ENCODE data around the gene SLAMF8. TPM values are rescaled to one million over a fixed set of nuclear protein-coding genes. Genes with fewer than 3 reads are reported as not detected.

The SLAMF8 gene
- total and polyA plus RNA-seq, 2 of the 8 experiments (the other 6 are each of a cell fraction or from before 2014, with no cell fraction given): not detected

GRCh38 chr1:159829273-159829634, 2.6 kb downstream of the SLAMF8 start:
- Histone ChIP-seq H3K18ac (ENCODE audit: extremely low read depth, low read length) (no peak overlapping the region), H3K4ac (replicated peaks; ENCODE audit: insufficient read length, low read depth, low read length) (no peak overlapping the region), H2BK20ac (ENCODE audit: low read length) (0 out of 2 replicates have a peak overlapping the region, but pooled peaks have one; percentile 49), H2AFZ (ENCODE audit: low read length) (no peak overlapping the region), H3K14ac (ENCODE audit: insufficient read length) (no peak overlapping the region), H3K23me2 (ENCODE audit: low read depth, low read length) (no peaks in the 10 kb centered on the region), H4K91ac (replicated peaks; ENCODE audit: insufficient read length, low read length) (no peak overlapping the region), H3K9me3 (ENCODE audit: insufficient read depth in 2 of 2, low read depth in 1 of 2, low read length in 1 of 2) (no peaks in the 10 kb centered on the region), H3K36me3 (ENCODE audit: control insufficient read depth in 2 of 4, insufficient read depth in 4 of 4, low read length in 3 of 4) (no peaks in the 10 kb centered on the region), H3K4me3 (ENCODE audit: extremely low read depth in 1 of 4, insufficient read depth in 2 of 4, low read depth in 3 of 4, low read length in 4 of 4) (no peak overlapping the region), H3K27ac (ENCODE audit: low read depth, low read length) (no peak overlapping the region), H3K23ac (ENCODE audit: insufficient read length) (no peak overlapping the region), H2BK15ac (ENCODE audit: low read length) (no peak overlapping the region), H4K5ac (ENCODE audit: insufficient read length, low read depth, low read length) (no peak overlapping the region), H2AK5ac (ENCODE audit: low read depth, low read length) (no peak overlapping the region), H3K4me2 (ENCODE audit: insufficient read depth in 1 of 2, low read depth in 2 of 2, low read length in 2 of 2) (no peak overlapping the region), H3K4me1 (replicated peaks in 1 of 4; ENCODE audit: control insufficient read depth in 3 of 4, insufficient read depth in 4 of 4, low read length in 3 of 4) (peaks cover 0 to 4% (median 2%) of the 10 kb centered on the region in 4 experiments; a peak in 1 of 7 replicates), H4K8ac (ENCODE audit: extremely low read depth, insufficient read depth, low read length) (no peak overlapping the region), H3K79me2 (ENCODE audit: control insufficient read depth in 1 of 2, insufficient read depth in 2 of 2, low read length in 2 of 2) (no peaks in the 10 kb centered on the region), H2BK5ac (ENCODE audit: low read depth, low read length) (no peak overlapping the region), H2BK12ac (ENCODE audit: low read depth, low read length) (no peak overlapping the region), H3K27me3 (replicated peaks in 1 of 4; ENCODE audit: control insufficient read depth in 3 of 4, extremely low read depth in 1 of 4, insufficient read depth in 3 of 4, low read length in 3 of 4) (peaks cover 0 to 15% (median 3%) of the 10 kb centered on the region in 4 experiments; a peak in 6 of 7 replicates), H3K56ac (replicated peaks; ENCODE audit: insufficient read length, low read depth, low read length) (no peak overlapping the region), H3K79me1 (ENCODE audit: low read depth, low read length) (no peaks in the 10 kb centered on the region), H2BK120ac (replicated peaks; ENCODE audit: low read depth, low read length) (no peak overlapping the region), H4K20me1 (replicated peaks in 1 of 2; ENCODE audit: control insufficient read depth in 1 of 2, insufficient read depth in 2 of 2, low read length in 2 of 2) (no peaks in the 10 kb centered on the region), H3K9ac (replicated peaks in 1 of 4; ENCODE audit: extremely low read depth in 1 of 4, low read depth in 3 of 4, low read length in 3 of 4) (no peak overlapping the region)
- DNase-seq (ENCODE audit: low read depth in 1 of 2, low spot score in 2 of 2): peak in 1 of 2 experiments; percentile 67
- FAIRE-seq: peak; percentile 19
- CTCF ChIA-PET (ENCODE audit: partially characterized antibody): interaction anchor here (0.8 to 11.2 kb wide), 29 partner anchors 8 to 633 kb away, joined by 3 to 175 read pairs (median 5); partner anchors contain the start of genes FCRL6 and VSIG8
- POLR2A ChIA-PET (ENCODE audit: partially characterized antibody): interaction anchor here (1.0 kb wide), 1 partner anchor 30 kb away, joined by 3 read pairs; no protein-coding TSS in a partner anchor
- WGBS, 2 experiments (ENCODE audit: extremely low coverage in 1 of 2, insufficient coverage in 1 of 2, insufficient read length in 1 of 2, insufficient replicate concordance in 2 of 2, low coverage in 1 of 2, low lambda C conversion rate in 2 of 2, missing lambda C conversion rate in 1 of 2): 47% methylated on average over 3 of the region's 3 CpGs; no CpG with 5 or more reads in 1 of the 2 experiments
- TF ChIP-seq RAD21 (IDR thresholded peaks at IDR 0.05 in 1 of 2, conservative IDR thresholded peaks at IDR 0.05 in 1 of 2; ENCODE audit: low read depth in 2 of 2, low read length in 2 of 2): peak; percentile 43 to 59
- peak; percentile 73 to 78 (median 78) for TF ChIP-seq CTCF (IDR thresholded peaks at IDR 0.05; ENCODE audit: control extremely low read depth in 1 of 3, insufficient read depth in 1 of 3, low read depth in 1 of 3, low read length in 3 of 3)
- TF ChIP-seq RXRA (IDR thresholded peaks at IDR 0.05; ENCODE audit: insufficient read depth, low read depth, low read length): no peak
